Stimulated activated CD8-positive, alpha-beta memory T cell treated with anti-CD3 and anti-CD28 coated beads, Interleukin-15, amount 100 ng/mL, for 48 hours (primary cell): ENCODE measurements around the gene COA5.

ENCODE experiments used
- DNase-seq, 2 donors: peaks; one replicate each; pipeline ENCODE4 v3.0.0-alpha.2; 2020; ENCODE audit warnings: low read depth in 2 of 2

COA5 gene

DNA sequence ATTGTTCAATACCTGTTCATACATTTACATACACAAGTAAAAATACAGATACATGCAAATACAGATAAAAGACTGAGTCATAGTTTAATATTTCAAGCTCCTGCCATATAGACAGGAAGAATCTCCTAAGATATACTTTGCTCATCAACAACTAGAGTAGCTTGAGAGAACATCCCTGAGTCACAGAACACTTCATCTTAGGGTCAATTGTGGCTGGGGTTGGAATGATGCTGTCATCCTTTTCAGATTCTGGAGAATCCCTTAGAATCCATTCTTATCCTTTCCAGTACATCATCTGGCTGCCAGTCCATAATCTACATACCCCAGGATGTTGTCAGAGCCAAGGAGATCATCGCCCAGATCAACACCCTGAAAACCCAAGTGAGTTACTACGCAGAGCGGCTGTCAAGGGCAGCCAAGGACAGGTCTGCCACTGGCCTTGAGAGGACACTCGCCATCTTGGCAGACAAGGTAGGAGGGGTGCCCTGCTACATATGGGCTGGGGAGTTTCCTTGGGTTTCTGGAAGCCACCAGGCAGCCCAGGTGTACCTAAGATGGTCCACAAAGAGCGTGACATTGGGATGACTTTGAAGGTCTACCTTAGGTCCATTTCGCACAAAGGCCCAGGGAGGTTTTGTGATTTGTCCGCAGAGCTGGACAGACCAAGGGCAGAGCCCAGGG lies 55.7 kb downstream of the COA5 start:
- no peak for DNase-seq

DNA sequence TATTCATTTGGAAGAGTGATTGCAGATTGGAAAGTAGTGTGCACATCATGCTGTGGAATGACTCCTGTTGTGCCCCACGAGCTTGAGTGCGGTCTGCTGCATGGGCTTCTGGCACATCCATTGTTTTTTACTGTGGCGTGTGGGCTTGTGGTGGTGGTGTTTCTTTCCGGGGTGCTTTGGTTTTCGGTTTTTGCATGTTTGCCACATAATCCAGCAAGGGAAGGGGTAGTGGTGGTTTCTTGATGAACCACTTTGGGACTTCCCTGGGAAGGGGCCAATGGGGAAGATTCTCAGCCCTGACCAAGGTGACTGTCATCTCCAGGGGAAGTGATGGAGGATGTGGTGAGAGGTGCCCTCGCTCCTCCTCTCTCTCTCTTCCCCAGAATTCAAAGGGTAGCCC lies 57.0 kb downstream of the COA5 start:
- DNase-seq: peak; percentile 32 to 60

DNA sequence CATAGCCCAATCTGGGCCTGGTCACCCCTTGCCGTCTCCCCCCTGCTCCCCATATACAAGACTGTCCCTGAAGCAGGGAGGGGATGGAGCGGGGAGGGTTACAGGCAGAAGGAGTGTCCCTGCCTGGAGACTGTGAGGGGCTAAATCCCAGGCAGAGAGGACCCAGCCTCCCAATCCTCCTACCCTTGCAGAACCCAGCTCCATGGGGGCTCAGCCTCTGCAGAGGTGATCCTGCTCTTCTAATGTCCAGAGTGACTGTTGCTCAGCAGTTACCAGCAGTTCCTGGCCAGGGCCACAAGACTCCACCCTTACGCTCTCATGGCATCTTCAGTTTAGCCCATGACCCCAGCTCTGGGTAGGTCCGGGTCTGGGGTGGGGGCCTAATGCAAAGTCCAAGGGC lies 58.1 kb downstream of the COA5 start:
- no peak for DNase-seq
